Activated T-helper 2 cell treated with anti-CD3 and anti-CD28 coated beads, Interferon-gamma antibody, Interleukin-2, Interleukin-4, amounts not matched to agents 10 μg/mL and 5 μg/mL and 100 μg/mL, durations not matched to agents 14 hours and 24 hours and 36 hours (primary cell): ENCODE measurements around the gene NPTN. TPM values are rescaled to one million over a fixed set of nuclear protein-coding genes. Genes with fewer than 3 reads are reported as not detected.

Experiments
- DNase-seq: peaks from one replicate; pipeline ENCODE4 v3.0.0; 2021; ENCODE audit warnings: low spot score
- H3K27ac Mint-ChIP-seq: one replicate; pipeline ENCODE4 v1.8.0; 2021; ENCODE audit warnings: mixed read lengths
- H3K27me3 Mint-ChIP-seq: one replicate; pipeline ENCODE4 v1.8.0; 2021; ENCODE audit warnings: low read depth, mixed read lengths
- H3K36me3 Mint-ChIP-seq: one replicate; pipeline ENCODE4 v1.8.0; 2021; ENCODE audit warnings: low read depth, mixed read lengths
- H3K4me1 Mint-ChIP-seq: one replicate; pipeline ENCODE4 v1.8.0; 2021; ENCODE audit warnings: low read depth, mixed read lengths
- H3K4me3 Mint-ChIP-seq: one replicate; pipeline ENCODE4 v1.8.0; 2021; ENCODE audit warnings: low read depth, mild to moderate bottlenecking, moderate library complexity, mixed read lengths
- H3K9me3 Mint-ChIP-seq: one replicate; pipeline ENCODE4 v1.8.0; 2021; ENCODE audit warnings: mixed read lengths
- intact Hi-C: fragments of 100-400 bp; cut with micrococcal nuclease; formaldehyde crosslinking; loops from one replicate; pipeline ENCODE4 v1.15.1; 2023
- total RNA-seq: library from RNA; stranded (reverse); gene quantifications from 2 replicates; pipeline ENCODE4 v1.2.3, GENCODE V29; 2022

Gene NPTN
- total RNA-seq, 1 donor from 2014 or later, result 76.6 TPM

GRCh38 chr15:73629798-73630429 lies 3.3 kb downstream of the NPTN start:
- H3K27ac Mint-ChIP-seq, result no peak overlapping the region
- peaks cover 40% of the 10 kb centered on the region for H3K4me1 Mint-ChIP-seq
- peaks cover 9% of the 10 kb centered on the region for H3K36me3 Mint-ChIP-seq
- intact Hi-C loops, result loop anchor here (5.0 kb wide), 1 partner anchor 52 kb away; the partner anchor contains the start of gene CD276
- no peaks in the 10 kb centered on the region for H3K27me3 Mint-ChIP-seq
- H3K9me3 Mint-ChIP-seq, result no peaks in the 10 kb centered on the region
- DNase-seq, result no peak
- H3K4me3 Mint-ChIP-seq, result no peak overlapping the region

GRCh38 chr15:73628976-73629797 lies 4.0 kb downstream of the NPTN start:
- H3K36me3 Mint-ChIP-seq, result peaks cover 9% of the 10 kb centered on the region
- H3K27me3 Mint-ChIP-seq, result no peaks in the 10 kb centered on the region
- peaks cover 40% of the 10 kb centered on the region for H3K4me1 Mint-ChIP-seq
- H3K4me3 Mint-ChIP-seq, result no peak overlapping the region
- no peak for DNase-seq
- H3K9me3 Mint-ChIP-seq, result no peaks in the 10 kb centered on the region
- intact Hi-C loops, result no loop called here
- no peak overlapping the region for H3K27ac Mint-ChIP-seq

- Mint-ChIP-seq H3K4me3 (no peak overlapping the region), H3K4me1 (peaks cover 33% of the 10 kb centered on the region), H3K36me3 (peaks cover 9% of the 10 kb centered on the region), H3K9me3 (no peaks in the 10 kb centered on the region), H3K27me3 (no peaks in the 10 kb centered on the region), H3K27ac (no peak overlapping the region)
- intact Hi-C loops, result no loop called here
- DNase-seq, result no peak
Observed at GRCh38 chr15:73628102-73628501, 5.1 kb downstream of the NPTN start.

GRCh38 chr15:73626072-73626471 lies 7.1 kb downstream of the NPTN start:
- peaks cover 27% of the 10 kb centered on the region for H3K4me1 Mint-ChIP-seq
- H3K9me3 Mint-ChIP-seq, result no peaks in the 10 kb centered on the region
- no peaks in the 10 kb centered on the region for H3K27me3 Mint-ChIP-seq
- intact Hi-C loops, result no loop called here
- DNase-seq, result no peak
- H3K27ac Mint-ChIP-seq, result no peak overlapping the region
- no peak overlapping the region for H3K4me3 Mint-ChIP-seq
- peaks cover 3% of the 10 kb centered on the region for H3K36me3 Mint-ChIP-seq

GRCh38 chr15:73624530-73624929 lies 8.7 kb downstream of the NPTN start:
- H3K4me1 Mint-ChIP-seq, result peaks cover 27% of the 10 kb centered on the region
- no peak overlapping the region for H3K27ac Mint-ChIP-seq
- peaks cover 3% of the 10 kb centered on the region for H3K36me3 Mint-ChIP-seq
- H3K9me3 Mint-ChIP-seq, result no peaks in the 10 kb centered on the region
- no peak for DNase-seq
- intact Hi-C loops, result no loop called here
- no peak overlapping the region for H3K4me3 Mint-ChIP-seq
- H3K27me3 Mint-ChIP-seq, result no peaks in the 10 kb centered on the region

- no peaks in the 10 kb centered on the region for H3K9me3 Mint-ChIP-seq
- no peaks in the 10 kb centered on the region for H3K27me3 Mint-ChIP-seq
- H3K27ac Mint-ChIP-seq, result no peak overlapping the region
- H3K36me3 Mint-ChIP-seq, result no peaks in the 10 kb centered on the region
- no peak for DNase-seq
- H3K4me1 Mint-ChIP-seq, result peaks cover 20% of the 10 kb centered on the region
- H3K4me3 Mint-ChIP-seq, result no peak overlapping the region
- intact Hi-C loops, result no loop called here
Observed at GRCh38 chr15:73621286-73621826, 11.8 kb downstream of the NPTN start.

GRCh38 chr15:73620078-73620477 lies 13.1 kb downstream of the NPTN start:
- no peak overlapping the region for H3K4me3 Mint-ChIP-seq
- H3K27me3 Mint-ChIP-seq, result no peaks in the 10 kb centered on the region
- no peak for DNase-seq
- H3K36me3 Mint-ChIP-seq, result no peaks in the 10 kb centered on the region
- intact Hi-C loops, result no loop called here
- H3K9me3 Mint-ChIP-seq, result no peaks in the 10 kb centered on the region
- H3K4me1 Mint-ChIP-seq, result peaks cover 17% of the 10 kb centered on the region
- H3K27ac Mint-ChIP-seq, result no peak overlapping the region

GRCh38 chr15:73617913-73618312 lies 15.3 kb downstream of the NPTN start:
- Mint-ChIP-seq H3K27me3 (no peaks in the 10 kb centered on the region), H3K4me1 (peaks cover 17% of the 10 kb centered on the region), H3K27ac (no peak overlapping the region), H3K36me3 (no peaks in the 10 kb centered on the region), H3K4me3 (no peak overlapping the region), H3K9me3 (no peaks in the 10 kb centered on the region)
- no peak for DNase-seq
- intact Hi-C loops, result no loop called here

GRCh38 chr15:73617301-73617831 lies 15.8 kb downstream of the NPTN start:
- Mint-ChIP-seq H3K27ac (no peak overlapping the region), H3K9me3 (no peaks in the 10 kb centered on the region), H3K27me3 (no peaks in the 10 kb centered on the region), H3K36me3 (no peaks in the 10 kb centered on the region), H3K4me1 (peaks cover 18% of the 10 kb centered on the region), H3K4me3 (no peak overlapping the region)
- no peak for DNase-seq
- intact Hi-C loops, result no loop called here

GRCh38 chr15:73608941-73609340 lies 24.2 kb downstream of the NPTN start:
- H3K27me3 Mint-ChIP-seq, result no peaks in the 10 kb centered on the region
- no peak overlapping the region for H3K4me3 Mint-ChIP-seq
- no peak overlapping the region for H3K27ac Mint-ChIP-seq
- peaks cover 13% of the 10 kb centered on the region for H3K36me3 Mint-ChIP-seq
- peaks cover 25% of the 10 kb centered on the region for H3K4me1 Mint-ChIP-seq
- intact Hi-C loops, result no loop called here
- DNase-seq, result no peak
- H3K9me3 Mint-ChIP-seq, result no peaks in the 10 kb centered on the region

- Mint-ChIP-seq H3K4me3 (no peak overlapping the region), H3K36me3 (peaks cover 13% of the 10 kb centered on the region), H3K27ac (no peak overlapping the region), H3K9me3 (no peaks in the 10 kb centered on the region), H3K4me1 (peaks cover 25% of the 10 kb centered on the region), H3K27me3 (no peaks in the 10 kb centered on the region)
- DNase-seq, result no peak
- intact Hi-C loops, result no loop called here
Observed at GRCh38 chr15:73608475-73608874, 24.7 kb downstream of the NPTN start.

- Mint-ChIP-seq H3K27ac (no peak overlapping the region), H3K4me1 (peaks cover 25% of the 10 kb centered on the region), H3K36me3 (peaks cover 16% of the 10 kb centered on the region), H3K27me3 (no peaks in the 10 kb centered on the region), H3K9me3 (no peaks in the 10 kb centered on the region), H3K4me3 (no peak overlapping the region)
- DNase-seq, result no peak
- intact Hi-C loops, result no loop called here
Observed at GRCh38 chr15:73607843-73608242, 25.3 kb downstream of the NPTN start.

- H3K4me3 Mint-ChIP-seq, result no peak overlapping the region
- peaks cover 16% of the 10 kb centered on the region for H3K36me3 Mint-ChIP-seq
Observed at GRCh38 chr15:73607405-73607804, 25.8 kb downstream of the NPTN start.

More at GRCh38 chr15:73607405-73607804, 25.8 kb downstream of the NPTN start:
- no peak for DNase-seq
- Mint-ChIP-seq H3K27me3 (no peaks in the 10 kb centered on the region), H3K27ac (no peak overlapping the region), H3K9me3 (no peaks in the 10 kb centered on the region), H3K4me1 (peaks cover 23% of the 10 kb centered on the region)
- intact Hi-C loops, result no loop called here
